K562 (cell line): ENCODE results near the gene WFDC6.

Source experiments
- CREM ChIP-seq: IDR thresholded peaks from 2 replicates; pipeline ENCODE4 v1.6.1; 2014; ENCODE audit warnings: antibody characterized with exemption, low read depth
- EHMT2 ChIP-seq: fragments of 450-650 bp; IDR thresholded peaks from 2 replicates; pipeline ENCODE4 v1.6.1; 2018; ENCODE audit warnings: antibody characterized with exemption
- EP300 ChIP-seq: IDR thresholded peaks from 2 replicates; pipeline ENCODE4 v1.6.1; 2012; ENCODE audit warnings: low read length, improper control_type of control experiment
- FOXA1 ChIP-seq: fragments of 450-650 bp; IDR thresholded peaks from 2 replicates; pipeline ENCODE4 v1.6.1; 2016; ENCODE audit warnings: mild to moderate bottlenecking, borderline replicate concordance
- NKRF ChIP-seq: fragments of 450-650 bp; IDR thresholded peaks from 2 replicates; pipeline ENCODE4 v1.6.1; 2016; ENCODE audit warnings: borderline replicate concordance
- POLR2A ChIP-seq: fragments of 450-650 bp; conservative IDR thresholded peaks from 2 replicates; pipeline ENCODE4 v1.6.1; 2016
- SMAD4 ChIP-seq: fragments of 250-450 bp; sonication (Bioruptor Pico); conservative IDR thresholded peaks from 2 replicates; pipeline ENCODE4 v1.8.0; 2021; ENCODE audit warnings: inconsistent platforms, mild to moderate bottlenecking, moderate library complexity
- ZKSCAN8 ChIP-seq: fragments of 200-800 bp; sonication (Bioruptor generic); IDR thresholded peaks from 2 replicates; pipeline ENCODE4 v1.6.1; 2016; ENCODE audit warnings: missing genetic modification characterization, missing compliant biosample characterization
- TF ChIP-seq, protein P1 (sequence below): sonication (generic); formaldehyde crosslinking; IDR thresholded peaks from 2 replicates; pipeline ENCODE4 v1.5.0; 2020; ENCODE audit warnings: missing genetic modification reagents
- TF ChIP-seq, protein P2 (sequence below): fragments of 250-450 bp; sonication (Bioruptor Pico); IDR thresholded peaks from 2 replicates; pipeline ENCODE4 v1.8.0; 2021; ENCODE audit warnings: moderate library complexity, mild to moderate bottlenecking, inconsistent platforms
- TF ChIP-seq, protein P3 (sequence below): sonication (generic); formaldehyde crosslinking; IDR thresholded peaks from 2 replicates; pipeline ENCODE4 v1.8.0; 2022; ENCODE audit warnings: mild to moderate bottlenecking, missing genetic modification reagents, borderline replicate concordance

DNA sequence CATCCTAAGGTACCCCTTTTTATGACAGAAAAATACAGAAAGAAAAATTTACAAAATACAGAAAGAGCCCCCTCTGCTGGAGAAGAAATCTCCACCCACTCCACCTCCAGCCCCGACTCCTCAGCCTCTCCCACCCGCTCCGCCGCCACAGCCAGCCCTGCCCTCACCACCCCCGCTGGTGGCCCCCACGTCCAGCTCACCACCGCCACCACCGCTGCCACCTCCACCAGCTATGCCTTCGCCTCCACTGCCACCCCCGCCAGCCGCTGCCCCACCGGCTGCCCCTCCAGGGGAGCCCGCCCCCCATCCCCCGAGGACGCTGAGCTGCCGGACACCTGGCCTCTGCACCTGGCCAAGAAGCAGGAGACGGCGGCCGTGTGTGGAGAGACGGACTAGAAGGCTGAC is 52.0 kb downstream of the WFDC6 start:
- TF ChIP-seq ZKSCAN8 (CRISPR knock-in tag): no peak
- no peak for TF ChIP-seq POLR2A
- TF ChIP-seq, protein P1, sequence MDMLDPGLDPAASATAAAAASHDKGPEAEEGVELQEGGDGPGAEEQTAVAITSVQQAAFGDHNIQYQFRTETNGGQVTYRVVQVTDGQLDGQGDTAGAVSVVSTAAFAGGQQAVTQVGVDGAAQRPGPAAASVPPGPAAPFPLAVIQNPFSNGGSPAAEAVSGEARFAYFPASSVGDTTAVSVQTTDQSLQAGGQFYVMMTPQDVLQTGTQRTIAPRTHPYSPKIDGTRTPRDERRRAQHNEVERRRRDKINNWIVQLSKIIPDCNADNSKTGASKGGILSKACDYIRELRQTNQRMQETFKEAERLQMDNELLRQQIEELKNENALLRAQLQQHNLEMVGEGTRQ (CRISPR knock-in tag): no peak
- no peak for TF ChIP-seq EP300
- TF ChIP-seq EHMT2: no peak
- no peak for TF ChIP-seq CREM
- TF ChIP-seq, protein P2, sequence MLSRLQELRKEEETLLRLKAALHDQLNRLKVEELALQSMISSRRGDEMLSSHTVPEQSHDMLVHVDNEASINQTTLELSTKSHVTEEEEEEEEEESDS (CRISPR knock-in tag): no peak
- no peak for TF ChIP-seq SMAD4 (CRISPR knock-in tag)
- no peak for TF ChIP-seq NKRF
- TF ChIP-seq, protein P3, sequence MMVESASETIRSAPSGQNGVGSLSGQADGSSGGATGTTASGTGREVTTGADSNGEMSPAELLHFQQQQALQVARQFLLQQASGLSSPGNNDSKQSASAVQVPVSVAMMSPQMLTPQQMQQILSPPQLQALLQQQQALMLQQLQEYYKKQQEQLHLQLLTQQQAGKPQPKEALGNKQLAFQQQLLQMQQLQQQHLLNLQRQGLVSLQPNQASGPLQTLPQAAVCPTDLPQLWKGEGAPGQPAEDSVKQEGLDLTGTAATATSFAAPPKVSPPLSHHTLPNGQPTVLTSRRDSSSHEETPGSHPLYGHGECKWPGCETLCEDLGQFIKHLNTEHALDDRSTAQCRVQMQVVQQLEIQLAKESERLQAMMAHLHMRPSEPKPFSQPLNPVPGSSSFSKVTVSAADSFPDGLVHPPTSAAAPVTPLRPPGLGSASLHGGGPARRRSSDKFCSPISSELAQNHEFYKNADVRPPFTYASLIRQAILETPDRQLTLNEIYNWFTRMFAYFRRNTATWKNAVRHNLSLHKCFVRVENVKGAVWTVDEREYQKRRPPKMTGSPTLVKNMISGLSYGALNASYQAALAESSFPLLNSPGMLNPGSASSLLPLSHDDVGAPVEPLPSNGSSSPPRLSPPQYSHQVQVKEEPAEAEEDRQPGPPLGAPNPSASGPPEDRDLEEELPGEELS (CRISPR knock-in tag): no peak
- TF ChIP-seq FOXA1: no peak
